Testis (tissue), 3 donors: ENCODE results near the gene S1PR2. TPM values are rescaled to one million over a fixed set of nuclear protein-coding genes. Genes with fewer than 3 reads are reported as not detected.
"Not testable (repeated sequence)": the region's sequence is repeated elsewhere in the genome, so short reads cannot be mapped to it uniquely, and the experiment has no call there.

Source experiments
- DNase-seq: peaks from one replicate; pipeline ENCODE4 v3.0.0-alpha.2; 2019
- H3K27ac ChIP-seq, 2 donors: fragments of 200-600 bp; sonication (generic); one replicate each; pipeline ENCODE4 v1.5.1; 2019
- H3K27me3 ChIP-seq: fragments of 200-600 bp; sonication (generic); one replicate; pipeline ENCODE4 v1.5.1; 2019
- H3K36me3 ChIP-seq: fragments of 200-600 bp; sonication (generic); one replicate; pipeline ENCODE4 v1.5.1; 2017; ENCODE audit warnings: low read depth; ENCODE audit errors: missing control alignments
- H3K4me1 ChIP-seq: fragments of 200-600 bp; sonication (generic); one replicate; pipeline ENCODE4 v1.5.1; 2019
- H3K4me3 ChIP-seq, 2 donors: fragments of 200-600 bp; sonication (generic); one replicate each; pipeline ENCODE4 v1.5.1; 2017 to 2019
- H3K9me3 ChIP-seq: fragments of 200-600 bp; sonication (generic); one replicate; pipeline ENCODE4 v1.5.1; 2017
- POLR2A ChIP-seq: fragments of 450-650 bp; IDR thresholded peaks from one replicate; pipeline ENCODE4 v1.6.1; 2017; ENCODE audit warnings: antibody characterized with exemption, mild to moderate bottlenecking, moderate library complexity
- WGBS, 2 donors: methylation state at CpG; one replicate each; pipeline ENCODE4 v1.1.5; 2018; 5-methylcytosine and 5-hydroxymethylcytosine counted together
- intact Hi-C: fragments of 100-400 bp; cut with DNase I; formaldehyde crosslinking; loops from one replicate; pipeline ENCODE4 v1.15.1; 2023; ENCODE audit warnings: low total_unique reads
- polyA plus RNA-seq: library from polyadenylated mRNA; stranded (reverse); fragments of 350-450 nt; fragmentation: Illumina TruSeq; extraction: RNeasy Lipid Tissue Mini Kit (QIAGEN cat#74804); gene quantifications from one replicate; pipeline ENCODE4 v1.2.3, GENCODE V29; 2014; ENCODE audit warnings: low read depth, low replicate concordance; ENCODE audit not compliant: insufficient read depth
- total RNA-seq, 2 donors: library from RNA; depleted of rRNA; stranded (reverse); fragments of >200 nt; gene quantifications; one replicate each; pipeline ENCODE4 v1.2.3, GENCODE V29; 2016
- TF ChIP-seq, protein P1 (sequence below), 3 experiments: fragments of 450-650 bp in 2 of 3; fragments of 200-600 bp in 1 of 3; sonication (generic) in 1 of 3; IDR thresholded peaks; one replicate each; pipeline ENCODE4 v1.5.1; 2016 to 2019; ENCODE audit warnings: antibody characterized with exemption in 3 of 3, mild to moderate bottlenecking in 2 of 3, moderate library complexity in 1 of 3

S1PR2 gene
- total and polyA plus RNA-seq, 3 donors from 2014 or later = 8.7 to 13.7 (median 11.9) TPM

DNA sequence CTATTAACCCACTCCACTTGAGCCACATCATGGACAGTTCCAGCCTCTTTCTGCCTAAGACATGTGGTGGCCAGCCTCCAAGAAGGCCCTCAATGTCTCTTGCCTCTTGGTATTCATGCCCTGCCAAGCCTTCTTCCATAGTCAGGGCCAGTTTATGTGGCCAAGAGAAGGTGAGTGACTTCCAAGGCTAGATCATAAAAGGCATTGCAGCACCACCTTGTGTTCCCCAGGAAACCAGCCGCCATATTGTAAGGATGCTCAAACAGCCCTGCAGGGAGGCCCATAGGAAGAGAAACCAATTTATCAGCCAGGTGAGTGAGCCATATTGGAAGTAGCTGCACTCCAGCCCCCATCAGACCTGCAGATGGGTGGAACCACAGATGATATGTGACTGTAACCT, 24.1 kb downstream of the S1PR2 start:
- H3K36me3 ChIP-seq = no peaks in the 10 kb centered on the region
- no peaks in the 10 kb centered on the region for H3K9me3 ChIP-seq
- H3K27me3 ChIP-seq = no peaks in the 10 kb centered on the region
- DNase-seq = no peak
- intact Hi-C loops = no loop called here
- no peak overlapping the region for H3K27ac ChIP-seq
- TF ChIP-seq, protein P1, sequence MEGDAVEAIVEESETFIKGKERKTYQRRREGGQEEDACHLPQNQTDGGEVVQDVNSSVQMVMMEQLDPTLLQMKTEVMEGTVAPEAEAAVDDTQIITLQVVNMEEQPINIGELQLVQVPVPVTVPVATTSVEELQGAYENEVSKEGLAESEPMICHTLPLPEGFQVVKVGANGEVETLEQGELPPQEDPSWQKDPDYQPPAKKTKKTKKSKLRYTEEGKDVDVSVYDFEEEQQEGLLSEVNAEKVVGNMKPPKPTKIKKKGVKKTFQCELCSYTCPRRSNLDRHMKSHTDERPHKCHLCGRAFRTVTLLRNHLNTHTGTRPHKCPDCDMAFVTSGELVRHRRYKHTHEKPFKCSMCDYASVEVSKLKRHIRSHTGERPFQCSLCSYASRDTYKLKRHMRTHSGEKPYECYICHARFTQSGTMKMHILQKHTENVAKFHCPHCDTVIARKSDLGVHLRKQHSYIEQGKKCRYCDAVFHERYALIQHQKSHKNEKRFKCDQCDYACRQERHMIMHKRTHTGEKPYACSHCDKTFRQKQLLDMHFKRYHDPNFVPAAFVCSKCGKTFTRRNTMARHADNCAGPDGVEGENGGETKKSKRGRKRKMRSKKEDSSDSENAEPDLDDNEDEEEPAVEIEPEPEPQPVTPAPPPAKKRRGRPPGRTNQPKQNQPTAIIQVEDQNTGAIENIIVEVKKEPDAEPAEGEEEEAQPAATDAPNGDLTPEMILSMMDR (IDR thresholded peaks at IDR 0.05) = no peak
- H3K4me1 ChIP-seq = no peaks in the 10 kb centered on the region
- WGBS, 2 donors = 86 to 100% methylated on average over 1 of the region's 1 CpG
- H3K4me3 ChIP-seq = no peak overlapping the region

DNA sequence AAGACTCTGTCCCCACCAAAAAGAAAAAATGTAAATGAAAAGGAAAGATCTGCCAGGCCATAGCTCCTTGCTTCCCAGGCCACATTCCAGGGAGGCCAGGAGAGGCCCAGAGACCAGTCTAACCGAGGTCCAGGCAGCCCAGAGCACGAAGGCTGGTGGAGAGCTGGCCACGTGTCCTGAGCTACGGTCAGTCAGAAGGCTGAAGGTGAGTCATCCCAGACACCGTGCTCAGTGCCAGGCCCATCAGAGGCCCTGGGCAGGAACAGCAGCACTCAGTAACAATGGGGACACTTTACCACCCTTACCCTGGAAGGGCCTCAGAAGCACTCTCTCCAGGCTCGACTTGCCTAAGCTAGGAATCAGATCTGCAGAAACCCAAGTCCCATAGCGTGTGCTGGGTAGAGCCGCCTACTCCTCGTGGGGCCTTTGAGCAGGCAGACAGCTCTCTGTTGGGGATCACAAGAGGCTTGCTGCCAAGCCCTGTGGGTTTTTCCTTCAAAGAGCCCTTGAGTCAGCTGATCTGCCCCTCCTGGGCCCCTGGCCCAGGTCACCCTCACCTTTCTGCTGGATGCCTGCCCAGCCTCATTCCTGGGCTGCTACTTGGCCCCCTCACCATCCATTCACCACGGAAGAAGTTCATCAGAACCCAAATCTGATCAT, 24.8 kb downstream of the S1PR2 start:
- intact Hi-C loops = no loop called here
- Histone ChIP-seq H3K27me3 (no peaks in the 10 kb centered on the region), H3K9me3 (no peaks in the 10 kb centered on the region), H3K4me1 (no peaks in the 10 kb centered on the region), H3K4me3 (no peak overlapping the region), H3K27ac (no peak overlapping the region), H3K36me3 (no peaks in the 10 kb centered on the region)
- DNase-seq = no peak
- TF ChIP-seq POLR2A = no peak
- TF ChIP-seq, protein P1 (IDR thresholded peaks at IDR 0.05) = no peak
- 91% methylated on average over 9 to 10 of the region's 10 CpGs for WGBS, 2 donors

DNA sequence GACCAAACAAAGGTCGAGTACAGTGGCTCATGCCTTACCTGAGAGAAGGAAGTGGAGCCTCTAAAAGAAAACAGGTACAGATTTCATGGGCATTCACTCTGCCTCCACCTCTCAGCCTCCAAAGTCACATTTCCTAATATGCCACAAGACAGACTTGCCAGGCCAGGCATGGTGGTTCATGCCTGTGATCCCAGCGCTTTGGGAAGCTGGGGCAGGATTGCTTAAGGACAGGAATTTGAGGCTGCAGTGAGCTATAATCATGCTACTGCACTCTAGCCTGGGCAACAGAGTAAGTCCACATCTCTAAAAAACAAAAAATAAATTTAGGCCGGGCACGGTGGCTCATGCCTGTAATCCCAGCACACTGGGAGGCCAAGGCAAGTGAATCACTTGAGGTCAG, 25.5 kb downstream of the S1PR2 start:
- intact Hi-C loops = no loop called here
- no peak overlapping the region for H3K4me3 ChIP-seq
- no peaks in the 10 kb centered on the region for H3K9me3 ChIP-seq
- 98 to 100% methylated on average over 4 of the region's 4 CpGs for WGBS, 2 donors
- no peak overlapping the region for H3K27ac ChIP-seq
- TF ChIP-seq, protein P1 (IDR thresholded peaks at IDR 0.05) = no peak
- TF ChIP-seq POLR2A = no peak
- no peaks in the 10 kb centered on the region for H3K27me3 ChIP-seq
- H3K4me1 ChIP-seq = no peaks in the 10 kb centered on the region
- DNase-seq = no peak
- H3K36me3 ChIP-seq = no peaks in the 10 kb centered on the region

DNA sequence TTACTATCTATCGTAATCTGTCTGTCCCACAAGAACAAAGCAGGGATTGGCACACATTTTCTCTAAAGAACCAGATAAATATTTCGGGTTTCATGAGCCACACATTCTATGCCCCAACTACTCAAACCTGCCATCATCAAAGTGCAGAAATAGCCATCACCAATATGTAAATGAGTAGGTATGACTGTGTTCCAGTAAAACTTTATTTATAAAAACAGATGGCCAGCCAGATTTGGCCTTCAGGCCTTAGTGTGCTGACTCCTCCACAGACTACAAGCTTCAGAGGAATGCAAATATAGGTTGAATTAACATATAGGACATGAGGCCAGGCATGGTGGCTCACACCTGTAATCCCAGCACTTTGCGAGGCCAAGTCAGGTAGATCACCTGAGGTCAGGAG, 27.4 kb downstream of the S1PR2 start:
- Histone ChIP-seq H3K4me1 (no peaks in the 10 kb centered on the region), H3K9me3 (no peaks in the 10 kb centered on the region), H3K4me3 (no peak overlapping the region), H3K36me3 (no peaks in the 10 kb centered on the region), H3K27me3 (no peaks in the 10 kb centered on the region), H3K27ac (no peak overlapping the region)
- intact Hi-C loops = no loop called here
- TF ChIP-seq, protein P1 (IDR thresholded peaks at IDR 0.05) = no peak
- TF ChIP-seq POLR2A = no peak
- WGBS, 2 donors = 95 to 97% methylated on average over 3 of the region's 3 CpGs
- no peak for DNase-seq

DNA sequence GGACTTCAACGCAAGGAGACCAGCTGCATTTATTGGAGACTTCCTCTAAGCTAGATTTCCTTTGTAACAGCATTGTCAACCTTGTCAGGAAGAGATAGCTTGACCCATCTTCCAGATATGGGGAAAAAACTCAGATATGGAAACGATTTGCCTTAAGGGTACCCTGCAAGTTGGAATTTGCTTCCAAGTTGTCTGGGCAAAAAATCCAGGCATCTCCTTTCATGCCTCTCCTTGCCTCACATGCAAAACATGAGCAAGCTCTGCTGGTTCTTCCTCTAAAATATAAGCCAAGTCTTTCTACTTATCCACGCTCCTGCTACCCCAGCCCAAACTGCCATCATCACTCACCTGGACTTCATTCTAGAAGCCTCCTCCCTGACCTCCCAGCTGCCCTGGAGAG, 30.0 kb downstream of the S1PR2 start:
- DNase-seq = no peak
- intact Hi-C loops = no loop called here
- TF ChIP-seq POLR2A = no peak
- TF ChIP-seq, protein P1 (IDR thresholded peaks at IDR 0.05) = no peak
- Histone ChIP-seq H3K27ac (no peak overlapping the region), H3K9me3 (no peaks in the 10 kb centered on the region), H3K36me3 (no peaks in the 10 kb centered on the region), H3K4me3 (no peak overlapping the region), H3K27me3 (no peaks in the 10 kb centered on the region), H3K4me1 (no peaks in the 10 kb centered on the region)
- WGBS, 2 donors = 79 to 84% methylated on average over 3 of the region's 3 CpGs

DNA sequence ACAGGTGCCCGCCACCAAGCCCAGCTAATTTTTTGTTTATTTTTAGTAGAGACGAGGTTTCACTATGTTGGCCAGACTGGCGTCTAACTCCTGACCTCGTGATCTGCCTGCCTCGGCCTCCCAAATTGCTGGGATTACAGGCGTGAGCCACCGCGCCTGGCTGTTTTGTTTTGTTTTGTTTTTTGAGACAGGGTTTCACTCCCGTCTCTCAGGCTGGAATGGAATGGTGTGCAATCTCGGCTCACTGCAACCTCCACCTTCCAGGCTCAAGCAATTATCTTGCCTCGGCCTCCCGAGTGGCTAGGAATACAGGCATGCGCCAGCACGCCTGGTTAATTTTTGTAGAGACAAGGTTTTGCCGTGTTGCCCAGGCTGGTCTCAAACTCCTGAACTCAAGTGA, 31.0 kb downstream of the S1PR2 start:
- H3K9me3 ChIP-seq, intact Hi-C loops, H3K27me3 ChIP-seq, H3K4me3 ChIP-seq, H3K36me3 ChIP-seq, H3K27ac ChIP-seq, DNase-seq, H3K4me1 ChIP-seq: not testable (repeated sequence)
- WGBS, 2 donors = 90 to 93% methylated on average over 11 to 15 of the region's 15 CpGs

DNA sequence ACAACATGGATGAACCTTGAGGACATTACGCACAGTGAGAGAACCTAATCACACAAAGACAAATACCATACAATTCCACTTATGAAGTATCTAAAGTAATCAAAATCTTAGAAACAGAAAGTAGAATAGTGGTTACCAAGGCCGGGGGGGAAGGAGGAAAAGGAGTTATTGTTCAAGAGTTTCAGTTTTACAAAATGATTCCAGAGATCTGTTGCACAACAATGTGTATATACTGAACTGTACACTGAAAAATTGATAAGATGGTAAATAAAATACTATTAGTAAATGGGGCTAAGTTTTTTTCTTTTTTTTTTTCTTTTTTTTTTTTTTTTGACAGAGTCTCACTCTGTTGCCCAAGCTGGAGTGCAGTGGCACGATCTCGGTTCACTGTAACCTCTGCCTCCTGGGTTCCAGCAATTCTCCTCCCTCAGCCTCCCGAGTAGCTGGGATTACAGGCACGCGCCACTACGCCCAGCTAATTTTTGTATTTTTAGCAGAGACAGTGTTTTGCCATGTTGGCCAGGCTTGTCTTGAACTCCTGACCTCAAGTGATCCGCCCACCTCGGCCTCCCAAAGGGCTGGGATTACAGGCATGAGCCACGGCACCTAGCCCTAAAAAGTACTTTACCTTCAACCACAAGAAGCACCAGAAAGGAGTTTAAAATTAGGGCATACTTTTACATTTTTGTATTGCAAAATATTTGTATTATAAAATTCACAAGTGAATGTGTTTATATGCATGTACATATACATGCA, 32.1 kb downstream of the S1PR2 start:
- DNase-seq, H3K27ac ChIP-seq, intact Hi-C loops, H3K27me3 ChIP-seq, H3K4me3 ChIP-seq, H3K4me1 ChIP-seq, H3K9me3 ChIP-seq, H3K36me3 ChIP-seq: not testable (repeated sequence)
- 52 to 58% methylated on average over 11 of the region's 11 CpGs for WGBS, 2 donors
